NCI-H2227 treated with DMSO at 0.1 percent for 48 hours (cell line): ENCODE data around the gene ATAT1.
"Not testable (repeated sequence)": the region's sequence is repeated elsewhere in the genome, so short reads cannot be mapped to it uniquely, and the experiment has no call there.

Experiments used
- DNase-seq: peaks from one replicate; lab custom pipeline; 2025; lab: John Stamatoyannopoulos, UW

ATAT1 gene

DNA sequence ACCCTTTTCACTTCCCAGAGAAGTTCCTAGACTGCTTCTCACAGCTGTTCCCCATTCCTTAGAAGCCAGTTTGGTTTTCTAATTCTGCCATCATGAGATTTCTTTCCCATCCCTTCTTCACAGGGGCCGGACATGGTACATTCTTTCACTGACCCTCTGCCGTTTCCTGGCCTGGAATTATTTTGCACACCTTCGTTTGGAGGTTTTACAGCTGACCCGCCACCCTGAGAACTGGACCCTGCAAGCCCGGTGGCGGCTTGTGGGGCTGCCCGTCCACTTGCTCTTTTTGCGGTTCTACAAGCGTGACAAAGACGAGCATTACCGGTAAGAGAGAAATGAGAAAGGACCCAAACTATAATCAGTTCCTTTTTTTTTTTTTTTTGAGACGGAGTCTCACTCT, 24.5 kb downstream of the ATAT1 start:
- DNase-seq = no peak

DNA sequence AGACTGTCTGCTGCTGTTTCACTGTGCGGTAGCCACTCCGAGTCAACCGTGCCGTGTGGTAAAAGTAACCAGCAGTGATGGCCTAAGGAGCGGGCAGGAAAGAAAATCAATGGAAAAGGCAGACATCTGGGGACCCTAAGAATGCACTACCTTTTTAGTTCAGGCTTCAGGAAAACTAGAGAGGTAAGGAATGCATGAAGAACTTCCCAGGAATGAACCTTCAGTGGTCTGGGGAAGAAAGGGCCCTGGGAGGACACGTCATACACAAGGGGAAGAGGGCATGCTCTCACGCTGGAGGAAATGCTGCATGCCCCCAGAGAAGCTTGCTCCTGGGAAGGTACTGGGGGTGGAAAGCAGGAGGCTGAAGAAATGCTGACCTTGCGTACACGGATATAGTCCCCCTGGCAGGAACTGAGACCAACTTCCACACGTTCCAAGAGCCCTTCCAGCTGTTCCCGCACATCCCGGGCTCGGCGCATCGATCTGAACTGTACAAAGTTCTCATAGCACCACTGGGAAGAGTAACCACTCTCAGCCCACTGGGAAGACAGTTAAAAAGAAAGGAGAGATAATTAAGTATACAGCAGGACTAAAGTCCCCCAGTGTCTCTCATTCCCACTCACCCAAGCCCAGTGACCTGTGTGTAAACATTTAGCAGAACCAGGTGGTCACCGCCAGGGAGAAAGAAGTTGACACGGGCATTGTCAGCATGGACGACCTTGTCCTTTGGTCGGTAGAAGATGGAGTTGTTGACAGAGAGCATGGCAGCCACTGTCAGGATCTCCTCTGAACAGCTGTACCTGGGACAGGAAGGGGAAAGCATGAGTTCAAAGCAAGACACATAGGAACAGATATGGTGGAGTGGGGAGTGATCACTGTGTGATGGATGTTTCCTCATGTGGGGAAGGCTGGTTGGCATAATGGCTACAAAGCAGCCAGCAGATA, 28.4 kb downstream of the ATAT1 start:
- no peak for DNase-seq

DNA sequence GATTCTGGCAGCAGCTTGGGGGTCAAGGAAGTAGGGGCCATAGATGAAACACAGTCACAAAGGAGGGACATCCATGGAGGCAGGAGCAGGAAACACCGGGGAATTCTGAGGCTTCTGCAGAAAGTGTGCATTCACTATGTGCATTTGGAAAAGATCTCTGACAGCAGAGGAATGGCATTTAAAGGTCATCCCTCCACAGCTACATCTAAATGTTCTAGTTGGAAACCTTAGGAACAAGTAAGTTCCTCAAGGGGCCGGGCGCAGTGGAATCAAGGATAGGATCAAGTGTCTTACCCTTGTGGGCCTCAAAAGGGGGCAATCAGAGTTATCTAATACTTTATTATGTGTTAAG, 29.0 kb downstream of the ATAT1 start:
- DNase-seq = no peak

DNA sequence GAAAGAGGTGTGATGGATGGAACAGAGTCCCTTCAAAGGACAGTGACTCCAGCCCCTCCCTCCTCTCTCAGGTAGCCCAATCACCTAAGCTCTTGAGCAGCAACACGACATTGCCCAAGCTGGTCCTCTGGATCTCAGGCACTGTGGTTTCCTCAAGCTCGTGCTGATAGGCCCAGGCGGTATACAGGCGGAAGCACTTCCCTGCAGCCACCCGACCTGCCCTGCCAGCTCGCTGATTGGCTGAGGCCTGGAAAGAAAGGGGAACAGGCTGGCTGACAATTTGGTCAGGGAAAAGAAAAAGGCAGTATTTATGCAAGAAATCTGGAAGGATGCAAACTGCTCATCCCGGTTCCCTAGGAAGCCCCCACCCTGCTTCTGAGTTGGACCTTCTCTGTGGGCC, 29.8 kb downstream of the ATAT1 start:
- DNase-seq = no peak

DNA sequence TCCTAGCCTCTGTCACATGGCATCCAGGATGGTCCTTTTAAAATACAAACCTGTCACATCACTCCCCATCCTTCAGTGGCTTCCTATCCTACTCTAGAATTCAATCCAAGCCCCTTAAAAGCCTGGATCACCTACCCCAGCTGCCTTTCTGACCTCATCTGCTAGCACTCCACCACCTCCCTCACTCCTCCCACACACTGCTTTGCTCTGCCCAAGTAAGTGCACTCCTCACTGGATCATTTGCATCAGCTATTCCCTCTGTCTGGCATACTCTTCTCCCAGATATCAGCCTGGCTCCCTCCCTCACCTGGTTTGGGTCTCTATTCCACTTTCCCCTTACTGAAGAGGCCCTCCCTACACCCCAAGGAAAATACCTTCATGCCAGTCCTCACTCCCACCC, 30.8 kb downstream of the ATAT1 start:
- DNase-seq = no peak

DNA sequence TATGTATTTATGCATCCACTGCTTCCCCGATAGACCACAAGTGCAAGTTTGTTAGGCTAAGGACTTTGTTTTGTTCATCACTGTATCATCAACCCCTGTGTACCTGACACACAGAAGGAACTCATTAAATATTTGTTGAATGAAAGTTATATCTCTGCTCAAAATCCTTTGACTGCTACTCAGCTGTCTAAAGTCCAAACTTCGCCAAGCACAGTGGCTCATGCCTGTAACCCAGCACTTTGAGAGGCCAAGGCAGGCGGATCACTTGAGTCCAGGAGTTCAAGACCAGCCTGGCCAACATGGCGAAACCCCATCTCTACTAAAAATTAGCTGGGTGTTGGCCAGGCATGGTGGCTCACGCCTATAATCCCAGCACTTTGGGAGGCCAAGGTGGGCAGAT, 31.2 kb downstream of the ATAT1 start:
- not testable (repeated sequence) for DNase-seq

DNA sequence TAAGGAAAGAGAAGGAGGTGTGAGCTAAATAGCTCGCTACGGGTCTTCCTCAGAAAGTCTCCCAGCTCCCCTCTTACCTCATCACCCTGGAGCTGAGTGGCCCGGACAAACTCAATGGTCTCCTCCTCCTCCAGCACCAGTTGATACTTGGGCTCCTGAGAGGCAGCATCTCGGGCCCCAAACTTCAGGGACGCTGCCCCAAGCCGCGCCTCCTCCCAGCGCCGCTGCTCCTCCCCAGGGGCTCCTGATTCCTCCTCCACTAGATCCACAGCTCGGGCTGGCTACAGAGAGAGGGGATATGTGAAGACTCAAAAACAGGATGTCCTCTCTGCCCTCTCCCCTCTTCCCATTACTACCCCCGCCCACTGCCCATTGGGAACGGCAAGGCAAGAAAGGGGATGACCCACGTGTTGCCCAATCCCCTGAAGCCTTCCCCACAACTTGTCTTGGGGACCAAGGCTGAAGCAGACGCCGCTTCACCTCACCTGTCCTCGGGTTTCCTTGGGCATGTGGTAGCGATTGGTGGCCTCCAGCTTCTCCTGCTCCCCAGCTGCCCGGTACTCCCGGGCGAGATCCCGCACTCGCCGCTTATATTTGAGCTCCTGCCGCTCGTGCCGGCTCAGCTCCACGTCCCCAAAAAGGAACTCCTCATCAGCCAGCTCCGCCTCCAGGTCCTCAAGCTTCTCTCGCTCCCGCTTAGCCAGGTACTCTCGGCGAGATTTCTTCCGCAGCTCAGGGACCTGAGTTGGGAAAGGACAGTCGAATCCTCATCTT, 38.5 kb downstream of the ATAT1 start:
- DNase-seq = no peak

DNA sequence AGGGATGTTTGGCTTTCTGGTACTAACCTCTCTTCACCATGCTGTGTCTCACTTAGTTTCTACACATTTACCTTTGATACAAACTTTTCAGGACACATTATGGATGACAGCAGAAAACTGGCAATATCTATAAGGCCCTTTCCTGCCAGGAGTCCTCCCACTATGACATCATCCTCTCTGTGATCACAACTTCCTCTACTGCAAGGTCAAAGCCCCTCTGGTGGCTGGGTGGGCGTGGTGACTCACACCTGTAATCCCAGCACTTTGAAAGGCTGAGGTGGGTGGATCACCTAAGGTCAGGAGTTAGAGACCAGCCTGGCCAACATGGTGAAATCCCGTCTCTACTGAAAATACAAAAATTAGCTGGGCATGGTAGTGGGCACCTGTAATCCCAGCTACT, 39.6 kb downstream of the ATAT1 start:
- DNase-seq = not testable (repeated sequence)

DNA sequence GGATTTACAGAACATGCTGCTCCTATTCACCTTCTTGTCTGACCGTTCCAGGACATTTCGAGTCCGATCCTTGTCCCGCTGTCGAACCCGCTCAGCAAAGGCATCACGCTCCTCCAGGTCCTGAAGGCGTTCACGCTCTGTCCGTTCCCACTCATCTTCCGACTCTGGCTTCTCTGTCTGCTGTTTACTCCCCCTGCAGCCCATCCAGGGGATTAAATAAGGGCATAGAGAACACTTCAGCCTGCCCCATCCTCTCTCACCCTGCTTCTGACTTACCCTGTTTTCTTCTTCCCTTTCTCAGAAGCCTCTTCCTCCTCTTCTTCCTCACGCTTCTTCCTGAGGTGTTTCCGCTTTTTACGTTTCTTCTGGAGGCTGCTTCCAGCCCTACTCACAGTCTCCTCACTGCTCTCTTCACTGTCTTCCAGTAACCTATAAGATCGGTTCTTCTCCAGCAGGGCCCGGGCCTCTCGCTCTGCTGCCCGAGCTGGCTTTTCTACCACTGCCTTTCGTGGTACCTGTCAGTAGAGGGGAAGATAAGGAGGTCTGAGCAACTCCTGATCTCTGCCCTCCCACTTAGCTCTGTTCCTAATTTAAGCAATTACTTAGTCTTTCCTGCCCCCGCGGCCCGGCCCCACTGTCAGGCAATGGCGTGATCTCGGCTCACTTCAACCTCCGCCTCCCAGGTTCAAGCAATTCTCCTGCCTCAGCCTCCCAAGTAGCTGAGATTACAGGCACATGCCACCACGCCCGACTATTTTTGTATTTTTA, 44.3 kb downstream of the ATAT1 start:
- no peak for DNase-seq

DNA sequence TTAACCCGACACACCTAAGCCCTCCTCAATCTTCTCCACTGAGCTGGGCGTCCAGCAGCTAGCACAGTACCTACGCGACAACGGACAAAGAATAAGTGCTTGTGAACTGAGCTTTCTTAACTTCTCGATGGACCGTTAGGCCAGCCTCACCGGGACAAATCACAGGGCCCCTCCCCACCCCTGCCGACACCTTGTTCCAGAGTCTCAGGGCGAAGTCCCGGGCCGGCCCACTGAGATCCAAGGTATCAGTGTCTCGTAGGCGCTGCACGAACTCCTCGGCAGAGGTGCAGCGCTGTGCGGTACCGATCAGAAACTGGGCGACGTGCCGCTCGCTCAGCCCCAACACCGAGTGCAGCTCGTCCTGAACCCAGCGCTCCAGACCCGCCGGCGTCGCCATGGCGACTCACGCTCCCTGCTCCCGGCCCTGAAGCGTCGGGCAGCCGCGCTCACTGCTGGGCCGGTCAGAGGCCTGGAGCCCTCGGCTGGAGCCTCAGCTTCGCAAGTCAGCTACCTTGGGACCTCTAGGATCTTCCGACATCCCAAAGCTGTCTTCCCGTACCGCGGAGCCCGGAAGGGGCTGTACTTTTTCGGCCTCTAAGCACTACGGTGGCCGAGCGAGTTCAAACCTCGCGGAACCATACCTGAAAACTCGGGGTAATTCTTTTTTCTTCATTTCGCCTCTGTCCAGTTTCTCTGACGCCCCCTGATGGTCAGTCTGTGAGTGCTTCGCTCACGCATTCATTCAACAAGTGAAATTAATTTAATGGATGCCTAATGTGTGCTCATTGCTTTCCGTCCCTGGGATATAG, 46.0 kb downstream of the ATAT1 start, which contains the start of gene DHX16:
DHX16 (minus strand) TSS at position 562 of the 809 bp plus-strand sequence; CDS start at position 397, 165 bp downstream.
- DNase-seq = peak; percentile 96

DNA sequence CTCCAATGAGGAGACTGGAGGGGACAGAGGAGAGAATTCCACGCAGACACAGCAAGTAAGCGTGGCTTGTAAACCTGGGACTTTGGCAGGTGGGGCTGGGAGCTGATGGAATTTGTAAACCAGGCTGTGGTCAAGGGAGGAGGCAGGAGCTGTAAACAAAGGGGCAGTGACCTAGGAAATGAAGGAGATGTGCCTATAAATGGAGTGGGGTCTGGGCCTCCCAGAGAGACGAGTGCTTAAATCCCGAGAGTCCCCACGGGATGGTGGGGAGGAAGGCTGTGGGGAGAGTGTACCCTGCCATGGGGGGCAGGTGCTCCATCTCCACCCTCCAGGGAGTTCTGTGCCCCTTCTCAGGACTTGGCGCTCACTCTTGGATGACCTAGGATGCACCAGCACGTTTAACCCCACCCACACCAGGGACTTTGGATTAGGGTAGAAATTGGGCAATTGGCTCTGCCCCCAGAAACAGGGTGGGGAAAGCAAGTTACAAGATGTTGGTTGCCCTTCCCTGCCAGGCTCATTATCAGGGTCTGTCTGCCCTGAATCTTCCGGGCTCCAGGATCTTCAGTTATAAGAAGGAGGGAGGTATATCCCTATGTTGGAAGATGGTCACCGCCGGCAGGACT, 50.1 kb downstream of the ATAT1 start:
- DNase-seq = no peak

DNA sequence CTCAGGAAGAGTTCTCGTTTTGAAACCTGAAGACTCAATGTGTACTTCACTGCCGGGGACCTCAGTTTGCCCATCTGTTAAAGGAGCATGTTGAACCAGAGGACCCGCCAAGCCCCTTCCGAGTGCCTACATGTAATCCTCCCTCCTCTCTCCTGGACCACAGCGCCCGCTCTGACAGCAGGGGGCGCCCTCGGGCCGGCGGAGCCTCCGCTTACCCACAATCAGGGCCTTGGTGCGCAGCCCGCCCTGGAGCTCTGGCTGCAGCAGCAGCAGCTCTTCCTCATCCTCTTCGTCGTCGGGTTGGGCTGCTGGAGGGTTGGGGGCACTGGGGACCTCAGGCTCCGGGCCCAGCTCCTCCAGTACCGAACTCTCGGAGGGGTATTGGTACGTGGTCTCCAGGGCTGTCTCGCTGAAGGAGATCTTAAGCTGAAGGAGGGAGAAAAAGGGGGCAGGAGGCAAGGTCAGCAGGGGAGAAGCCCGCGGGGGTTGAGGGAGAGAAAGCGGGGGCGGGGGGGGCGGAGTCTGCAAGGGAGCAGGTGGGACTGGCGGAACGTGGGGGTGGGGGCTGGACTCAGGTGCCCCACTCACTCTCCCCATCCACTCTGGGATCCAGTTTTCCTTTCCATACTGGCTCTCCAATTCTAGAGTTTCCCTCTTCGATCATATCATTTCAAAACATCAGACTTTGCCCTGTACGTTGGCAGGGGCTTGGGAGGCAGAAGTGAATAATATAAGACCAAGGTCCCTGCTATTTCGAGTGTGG, 52.5 kb downstream of the ATAT1 start:
- peak; percentile 23 for DNase-seq

DNA sequence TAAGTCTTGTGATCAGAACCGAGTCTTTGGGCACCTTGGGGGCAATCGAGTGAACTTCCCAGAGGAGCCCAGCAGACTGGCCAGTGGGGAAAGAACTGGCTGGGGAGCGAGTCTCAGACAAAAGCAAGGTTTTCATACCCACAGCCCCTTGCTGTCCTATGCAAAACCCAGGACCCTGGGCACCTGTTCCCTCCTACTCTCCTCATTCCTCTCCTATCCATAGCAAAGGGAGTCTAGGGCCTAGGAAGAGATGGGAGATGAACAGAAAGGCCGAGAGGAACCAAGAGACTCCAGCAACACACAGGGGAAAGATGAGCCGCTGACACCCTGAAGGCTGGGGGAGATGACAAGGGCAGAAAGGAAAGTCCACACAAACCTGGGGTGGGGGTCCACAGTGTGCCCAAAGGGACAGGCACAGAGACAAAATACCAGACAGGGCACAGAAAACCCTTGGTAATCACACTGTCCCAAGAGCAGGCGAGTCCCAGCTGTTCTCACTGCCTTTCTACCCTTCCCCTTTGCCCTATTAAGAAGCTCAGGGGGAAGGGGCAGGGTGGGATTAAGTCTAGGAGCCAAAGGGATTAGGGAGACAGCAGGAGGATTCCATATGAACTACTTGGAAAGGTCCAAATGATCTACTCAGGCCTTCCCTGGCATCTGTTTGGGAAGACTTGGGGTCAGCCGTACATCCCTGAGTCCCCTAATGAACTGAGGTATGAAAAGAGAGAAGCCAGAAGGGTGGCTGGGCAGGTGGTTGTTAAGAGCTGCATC, 53.3 kb downstream of the ATAT1 start:
- no peak for DNase-seq

DNA sequence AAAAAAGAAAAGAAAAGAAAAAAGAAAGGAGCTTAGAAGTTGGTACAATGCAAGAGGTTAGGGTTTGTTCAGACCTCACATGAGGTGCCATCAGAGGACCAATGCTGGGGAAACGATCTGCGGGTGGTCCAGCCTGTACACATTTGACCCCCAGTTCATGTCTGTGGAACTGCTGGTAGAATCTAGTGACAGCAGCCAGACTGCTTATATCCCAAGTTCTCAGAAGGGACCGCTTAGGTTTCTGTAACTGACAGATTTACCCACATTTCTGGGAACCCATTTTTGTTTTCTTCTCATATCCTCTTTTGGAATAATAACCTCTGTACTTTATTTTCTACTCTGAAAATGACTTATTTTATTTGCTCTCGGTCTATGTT, 55.1 kb downstream of the ATAT1 start:
- DNase-seq = no peak

DNA sequence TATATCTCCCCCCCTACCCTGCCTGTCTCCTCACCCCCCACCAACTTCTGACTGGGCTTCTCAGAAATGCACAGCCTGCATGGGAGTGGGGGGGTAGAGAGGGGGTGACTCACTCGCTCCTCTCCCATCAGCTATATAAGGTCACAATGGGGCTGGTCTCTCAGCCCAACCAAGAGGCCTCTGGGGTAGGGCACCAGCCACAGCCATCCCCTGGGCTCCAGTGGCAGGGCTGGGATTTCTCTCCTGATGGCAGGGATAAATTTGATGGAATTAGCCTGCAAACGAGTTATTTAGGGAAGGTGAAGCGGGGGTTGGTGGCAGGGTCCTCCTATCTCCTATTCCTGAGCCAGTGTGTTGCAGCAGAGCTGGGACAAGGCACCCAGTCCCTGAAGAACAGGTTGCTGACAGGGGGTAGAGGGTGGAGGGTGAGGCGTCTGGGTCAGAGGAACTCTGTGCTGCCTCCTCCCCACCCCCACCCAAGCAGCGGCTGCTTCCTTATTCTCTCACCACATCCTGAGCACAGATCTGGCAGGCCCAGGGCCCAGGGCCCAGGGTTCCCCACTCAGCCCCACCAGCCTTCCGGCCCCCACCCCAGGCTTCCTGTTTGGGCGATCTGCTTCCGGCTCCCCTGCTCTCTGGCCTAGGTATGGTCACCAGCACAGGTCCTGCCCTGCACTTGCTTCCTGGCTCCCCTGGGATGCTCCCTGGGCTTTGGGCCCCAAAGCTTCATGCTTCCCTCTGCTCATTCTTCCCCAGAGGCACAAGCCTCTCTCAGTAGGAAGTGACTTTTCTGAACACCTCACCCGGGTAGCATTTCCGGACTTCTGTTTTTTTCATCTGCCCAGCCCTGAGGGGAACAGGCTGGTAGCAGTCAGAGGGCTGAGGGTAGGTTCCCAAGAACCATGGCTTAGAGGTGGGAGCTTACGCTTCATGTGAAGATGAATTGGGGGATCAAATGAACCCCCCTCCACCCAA, 55.8 kb downstream of the ATAT1 start:
- DNase-seq = peak; percentile 2

DNA sequence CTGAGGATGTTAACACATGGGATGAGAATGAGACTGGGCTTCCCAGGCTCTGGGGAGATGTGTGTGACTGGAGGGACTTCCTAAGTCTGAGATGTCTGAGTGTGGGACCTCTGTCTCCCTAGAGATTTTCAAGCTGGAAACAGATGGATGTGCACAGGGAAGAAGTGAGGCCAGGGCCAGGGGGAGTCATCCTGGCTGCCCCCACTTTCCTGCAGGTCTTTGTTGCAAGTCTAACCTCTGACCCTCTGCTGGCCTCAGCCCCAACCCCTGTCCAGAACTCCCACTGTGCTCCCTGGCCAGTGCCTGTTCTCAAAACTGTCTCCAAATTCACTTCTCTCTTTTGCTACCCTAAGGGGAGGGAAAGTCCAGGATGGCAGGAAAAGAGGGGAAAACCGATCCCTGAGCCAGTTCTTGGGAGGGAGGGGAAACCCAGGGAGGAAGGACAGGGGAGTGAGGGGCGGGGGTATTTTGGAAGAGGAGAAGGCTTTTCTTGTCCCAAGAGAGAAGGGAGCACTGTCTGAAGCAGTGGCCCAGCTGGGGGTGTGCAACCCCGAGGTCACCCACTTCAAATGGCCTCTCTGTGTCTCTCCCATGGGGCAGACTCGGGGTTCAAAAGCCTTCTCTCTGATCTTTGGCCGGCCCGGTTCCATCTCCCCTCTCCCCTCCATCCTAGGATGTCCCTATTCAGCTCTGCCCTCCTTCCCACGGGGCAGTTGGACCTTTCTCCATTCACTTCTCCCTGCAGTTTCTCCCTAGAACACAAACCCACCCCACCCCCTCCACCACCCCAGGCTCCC, 56.7 kb downstream of the ATAT1 start:
- DNase-seq = no peak

DNA sequence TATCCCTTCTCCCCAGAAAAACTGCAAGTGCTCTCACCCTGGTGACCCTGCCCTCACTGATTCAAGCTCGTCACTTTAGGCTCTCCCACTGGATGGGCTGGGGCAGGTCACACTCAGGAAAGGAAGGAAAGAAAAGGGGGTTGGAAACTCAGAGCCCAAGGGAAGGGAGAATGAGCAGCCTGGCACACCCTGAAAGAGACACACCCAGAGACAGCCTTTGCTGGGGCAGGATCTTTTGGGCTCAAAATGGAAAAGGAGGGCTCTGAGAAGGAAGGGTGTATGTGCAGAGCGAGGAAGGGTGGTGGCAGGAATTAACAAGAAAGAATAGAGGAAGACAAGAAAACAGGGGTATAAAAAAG, 57.3 kb downstream of the ATAT1 start:
- no peak for DNase-seq
